Body of pancreas (tissue), 4 donors: ENCODE results near the gene NFKBIA. TPM values are rescaled to one million over a fixed set of nuclear protein-coding genes. Genes with fewer than 3 reads are reported as not detected.

Source experiments
- ATAC-seq: fragments of 150-250 bp; one replicate; pipeline ENCODE4 v1.9.1; 2016
- DNase-seq, 4 donors: peaks; one replicate each; pipeline ENCODE4 v3.0.0-alpha.2; 2019
- H3K27ac ChIP-seq, 4 donors: fragments of 200-600 bp; sonication (generic); 1 replicate in 3 of 4; 2 replicates in 1 of 4; pipeline versions ENCODE4 v1.5.1 to v1.6.1; 2016 to 2019; ENCODE audit warnings: mild to moderate bottlenecking in 1 of 4, mixed read lengths in 1 of 4, moderate library complexity in 1 of 4
- H3K27me3 ChIP-seq, 2 donors: fragments of 200-600 bp; sonication (generic); one replicate each; pipeline ENCODE4 v1.6.0; 2016; ENCODE audit warnings: mild to moderate bottlenecking in 1 of 2
- H3K36me3 ChIP-seq, 2 donors: fragments of 200-600 bp; sonication (generic); replicated peaks in 1 of 2; 2 replicates each; pipeline ENCODE4 v1.5.1; 2016; ENCODE audit warnings: low read depth in 2 of 2; ENCODE audit not compliant: insufficient read depth in 1 of 2
- H3K4me1 ChIP-seq: fragments of 200-600 bp; sonication (generic); one replicate; pipeline ENCODE4 v1.6.0; 2016
- H3K4me3 ChIP-seq, 2 donors: fragments of 200-600 bp; sonication (generic); 1 replicate in 1 of 2; 2 replicates in 1 of 2; pipeline ENCODE4 v1.5.1; 2016 to 2019
- H3K9me3 ChIP-seq, 3 donors: fragments of 200-600 bp; sonication (generic); 1 replicate in 2 of 3; 2 replicates in 1 of 3; pipeline ENCODE4 v1.5.1; 2016
- CTCF ChIP-seq, 7 experiments: fragments of 450-650 bp in 4 of 7; fragments of 200-600 bp in 3 of 7; sonication (generic) in 3 of 7; IDR thresholded peaks; one replicate each; pipeline ENCODE4 v1.5.1; 2016 to 2019; ENCODE audit warnings: antibody characterized with exemption in 7 of 7
- POLR2A ChIP-seq, 3 donors: fragments of 450-650 bp; IDR thresholded peaks; one replicate each; pipeline ENCODE4 v1.6.1; 2016; ENCODE audit warnings: antibody characterized with exemption in 3 of 3, mild to moderate bottlenecking in 2 of 3
- WGBS, 2 donors: methylation state at CpG; one replicate each; pipeline ENCODE4 v1.1.5; 2017; 5-methylcytosine and 5-hydroxymethylcytosine counted together
- intact Hi-C: fragments of 100-400 bp; cut with DNase I; formaldehyde crosslinking; loops from one replicate; pipeline ENCODE4 v1.15.1; 2023
- total RNA-seq, 2 donors: library from RNA; depleted of rRNA; stranded (reverse); fragments of >200 nt; gene quantifications; one replicate each; pipeline ENCODE4 v1.1.0, GENCODE V29; 2016

NFKBIA gene
- total RNA-seq, 2 donors from 2014 or later, result 330 to 345 TPM

- no peaks in the 10 kb centered on the region for H3K27me3 ChIP-seq
- no peaks in the 10 kb centered on the region for H3K9me3 ChIP-seq
- no peaks in the 10 kb centered on the region for H3K36me3 ChIP-seq
- TF ChIP-seq CTCF (IDR thresholded peaks at IDR 0.05), result no peak
- TF ChIP-seq POLR2A (IDR thresholded peaks at IDR 0.05), result no peak
- DNase-seq (no peak), ATAC-seq (no peak)
- peaks cover 13% of the 10 kb centered on the region for H3K4me1 ChIP-seq
- H3K27ac ChIP-seq, result no peak overlapping the region
- H3K4me3 ChIP-seq, result no peak overlapping the region
- 83 to 84% methylated on average over 6 of the region's 6 CpGs for WGBS, 2 donors
- intact Hi-C loops, result loop anchor here (5.0 to 10.0 kb wide), 3 partner anchors 186 to 436 kb away; no protein-coding TSS in a partner anchor
Observed at GRCh38 chr14:35410858-35411257, 6.3 kb upstream of the NFKBIA start.

- H3K4me1 ChIP-seq, result peaks cover 19% of the 10 kb centered on the region
- TF ChIP-seq CTCF (IDR thresholded peaks at IDR 0.05) (no peak), POLR2A (IDR thresholded peaks at IDR 0.05) (no peak)
- H3K36me3 ChIP-seq, result no peaks in the 10 kb centered on the region
- no peak for ATAC-seq
- H3K27me3 ChIP-seq, result no peaks in the 10 kb centered on the region
- H3K9me3 ChIP-seq, result no peaks in the 10 kb centered on the region
- H3K27ac ChIP-seq, result no peak overlapping the region
- WGBS, 2 donors, result 100% methylated on average over 1 of the region's 1 CpG
- DNase-seq, result no peak
- no peak overlapping the region for H3K4me3 ChIP-seq
- intact Hi-C loops, result no loop called here
Observed at GRCh38 chr14:35409595-35409994, 5.0 kb upstream of the NFKBIA start.

GRCh38 chr14:35408026-35408425, 3.5 kb upstream of the NFKBIA start:
- H3K27ac ChIP-seq, result no peak overlapping the region
- peaks cover 17% of the 10 kb centered on the region for H3K4me1 ChIP-seq
- no peaks in the 10 kb centered on the region for H3K27me3 ChIP-seq
- DNase-seq, result no peak
- peaks cover 1 to 4% of the 10 kb centered on the region in 2 donors for H3K36me3 ChIP-seq
- H3K4me3 ChIP-seq, result no peak overlapping the region
- intact Hi-C loops, result no loop called here
- 83 to 85% methylated on average over 8 of the region's 8 CpGs for WGBS, 2 donors
- no peaks in the 10 kb centered on the region for H3K9me3 ChIP-seq
- no peak for TF ChIP-seq POLR2A (IDR thresholded peaks at IDR 0.05)
- no peak for TF ChIP-seq CTCF (IDR thresholded peaks at IDR 0.05)
- ATAC-seq, result no peak

GRCh38 chr14:35407306-35407630, 2.7 kb upstream of the NFKBIA start:
- WGBS, 2 donors, result 38 to 47% methylated on average over 1 of the region's 1 CpG
- no peak overlapping the region for H3K4me3 ChIP-seq
- DNase-seq, result no peak
- H3K9me3 ChIP-seq, result no peaks in the 10 kb centered on the region
- H3K27me3 ChIP-seq, result no peaks in the 10 kb centered on the region
- peaks cover 8 to 11% of the 10 kb centered on the region in 2 donors for H3K36me3 ChIP-seq
- H3K27ac ChIP-seq, result no peak overlapping the region
- H3K4me1 ChIP-seq, result peaks cover 19% of the 10 kb centered on the region
- no peak for ATAC-seq
- TF ChIP-seq POLR2A (IDR thresholded peaks at IDR 0.05) (no peak), CTCF (IDR thresholded peaks at IDR 0.05) (peak in 1 of 7 experiments; percentile 4)
- intact Hi-C loops, result no loop called here

GRCh38 chr14:35406506-35407305, 2.2 kb upstream of the NFKBIA start:
- intact Hi-C loops, result no loop called here
- peaks cover 10 to 16% of the 10 kb centered on the region in 2 donors for H3K36me3 ChIP-seq
- DNase-seq, result peak in 3 of 4 donors; percentile 38 to 64 (median 47)
- H3K9me3 ChIP-seq, result no peaks in the 10 kb centered on the region
- ATAC-seq, result no peak
- peaks cover 19% of the 10 kb centered on the region for H3K4me1 ChIP-seq
- peak overlapping the region in 2 of 4 donors; percentile 100 for H3K27ac ChIP-seq
- H3K27me3 ChIP-seq, result no peaks in the 10 kb centered on the region
- 8 to 11% methylated on average over 5 of the region's 5 CpGs for WGBS, 2 donors
- H3K4me3 ChIP-seq, result no peak overlapping the region
- no peak for TF ChIP-seq POLR2A (IDR thresholded peaks at IDR 0.05)
- peak; percentile 67 to 91 (median 87) for TF ChIP-seq CTCF (IDR thresholded peaks at IDR 0.05)
